WTC11 (cell line): ENCODE results near the gene ZBTB24. TPM values are rescaled to one million over a fixed set of nuclear protein-coding genes. Genes with fewer than 3 reads are reported as not detected.

Experiments
- ATAC-seq: fragments of 200-7000 bp; cut with Tn5 transposase; 2 replicates; pipeline ENCODE4 v1.10.0; 2021; ENCODE audit warnings: mild to moderate bottlenecking, moderate library complexity
- CTCF ChIA-PET: fragments of 300-600 bp; sonication (Branson Sonifier 250); formaldehyde crosslinking; loops from one replicate; lab custom pipeline; 2021; ENCODE audit warnings: antibody characterized with exemption; lab: Charles Lee
- POLR2A ChIA-PET: fragments of 350-600 bp; sonication (Branson Sonifier 250); formaldehyde crosslinking; loops from one replicate; lab custom pipeline; 2021; ENCODE audit warnings: antibody characterized with exemption; lab: Charles Lee
- DNase-seq: peaks from one replicate; pipeline ENCODE4 v3.0.0; 2021; ENCODE audit warnings: low spot score
- H3K27ac Mint-ChIP-seq: 2 replicates; pipeline ENCODE4 v1.8.0; 2021; ENCODE audit warnings: mixed read lengths
- H3K27me3 Mint-ChIP-seq: 2 replicates; pipeline ENCODE4 v1.8.0; 2021; ENCODE audit warnings: low read depth, mild to moderate bottlenecking, moderate library complexity, mixed read lengths
- H3K36me3 Mint-ChIP-seq: 2 replicates; pipeline ENCODE4 v1.8.0; 2021; ENCODE audit warnings: mixed read lengths
- H3K4me1 Mint-ChIP-seq: 2 replicates; pipeline ENCODE4 v1.8.0; 2022; ENCODE audit warnings: mixed read lengths
- H3K4me3 Mint-ChIP-seq: 2 replicates; pipeline ENCODE4 v1.8.0; 2021; ENCODE audit warnings: mild to moderate bottlenecking, moderate library complexity, mixed read lengths
- H3K9me3 Mint-ChIP-seq: 2 replicates; pipeline ENCODE4 v1.8.0; 2021; ENCODE audit warnings: mixed read lengths
- ETV6 ChIP-seq: sonication (generic); formaldehyde crosslinking; IDR thresholded peaks from 2 replicates; pipeline ENCODE4 v1.8.1; 2022; ENCODE audit warnings: mild to moderate bottlenecking, missing genetic modification reagents
- FOXJ3 ChIP-seq: sonication (generic); formaldehyde crosslinking; IDR thresholded peaks from 2 replicates; pipeline ENCODE4 v1.9.0; 2021; ENCODE audit warnings: missing genetic modification reagents, mild to moderate bottlenecking, borderline replicate concordance
- FOXK1 ChIP-seq: sonication (generic); formaldehyde crosslinking; IDR thresholded peaks from 2 replicates; pipeline ENCODE4 v1.8.0; 2022; ENCODE audit warnings: mild to moderate bottlenecking, moderate library complexity, missing genetic modification reagents
- FOXP1 ChIP-seq: sonication (generic); formaldehyde crosslinking; IDR thresholded peaks from 2 replicates; pipeline ENCODE4 v1.8.0; 2022; ENCODE audit warnings: missing genetic modification reagents, mild to moderate bottlenecking, moderate library complexity, borderline replicate concordance
- GRHL2 ChIP-seq: fragments of 250-450 bp; sonication (Bioruptor Pico); IDR thresholded peaks from 2 replicates; pipeline ENCODE4 v1.8.0; 2022; ENCODE audit warnings: mild to moderate bottlenecking, moderate library complexity; ENCODE audit not compliant: insufficient replicate concordance, severe bottlenecking
- JAZF1 ChIP-seq: fragments of 250-450 bp; sonication (Bioruptor Pico); IDR thresholded peaks from 2 replicates; pipeline ENCODE4 v1.9.0; 2021; ENCODE audit warnings: moderate library complexity, mild to moderate bottlenecking, inconsistent platforms
- JUN ChIP-seq: sonication (generic); formaldehyde crosslinking; IDR thresholded peaks from 2 replicates; pipeline ENCODE4 v1.8.0; 2023; ENCODE audit warnings: mild to moderate bottlenecking, missing genetic modification reagents
- RORB ChIP-seq: fragments of 250-450 bp; sonication (Bioruptor Pico); IDR thresholded peaks from 2 replicates; pipeline ENCODE4 v1.9.0; 2021; ENCODE audit warnings: mild to moderate bottlenecking
- SMAD4 ChIP-seq: sonication (generic); formaldehyde crosslinking; IDR thresholded peaks from 2 replicates; pipeline ENCODE4 v1.8.0; 2022; ENCODE audit warnings: mild to moderate bottlenecking, missing genetic modification reagents
- SOX15 ChIP-seq: fragments of 250-450 bp; sonication (Bioruptor Pico); IDR thresholded peaks from 2 replicates; pipeline ENCODE4 v1.9.0; 2021; ENCODE audit warnings: mild to moderate bottlenecking
- TEAD1 ChIP-seq: sonication (generic); formaldehyde crosslinking; IDR thresholded peaks from 2 replicates; pipeline ENCODE4 v1.8.0; 2022; ENCODE audit warnings: mild to moderate bottlenecking, missing genetic modification reagents
- TP53 ChIP-seq: sonication (generic); formaldehyde crosslinking; IDR thresholded peaks from 2 replicates; pipeline ENCODE4 v1.8.1; 2023; ENCODE audit warnings: mild to moderate bottlenecking, missing genetic modification reagents
- ZNF121 ChIP-seq: sonication (generic); formaldehyde crosslinking; IDR thresholded peaks from 2 replicates; pipeline ENCODE4 v1.8.0; 2023; ENCODE audit warnings: missing genetic modification reagents
- ZNF219 ChIP-seq: sonication (generic); formaldehyde crosslinking; IDR thresholded peaks from 2 replicates; pipeline ENCODE4 v1.8.0; 2023; ENCODE audit warnings: missing genetic modification reagents, mild to moderate bottlenecking, borderline replicate concordance
- ZNF263 ChIP-seq: sonication (generic); formaldehyde crosslinking; IDR thresholded peaks from 2 replicates; pipeline ENCODE4 v1.8.1; 2022; ENCODE audit warnings: low read depth, mild to moderate bottlenecking, moderate library complexity, missing genetic modification reagents
- total RNA-seq: library from RNA; stranded (reverse); gene quantifications from 3 replicates; pipeline ENCODE4 v1.2.3, GENCODE V29; 2021
- TF ChIP-seq, protein P1 (sequence below): sonication (generic); formaldehyde crosslinking; IDR thresholded peaks from 2 replicates; pipeline ENCODE4 v1.8.1; 2023; ENCODE audit warnings: mild to moderate bottlenecking, missing genetic modification reagents
- TF ChIP-seq, protein P2 (sequence below): fragments of 250-450 bp; sonication (Bioruptor Pico); IDR thresholded peaks from 2 replicates; pipeline ENCODE4 v1.9.0; 2021; ENCODE audit warnings: moderate library complexity, mild to moderate bottlenecking, inconsistent platforms, borderline replicate concordance
- TF ChIP-seq, protein P3 (sequence below): sonication (generic); formaldehyde crosslinking; IDR thresholded peaks from 2 replicates; pipeline ENCODE4 v1.8.0; 2022; ENCODE audit warnings: mild to moderate bottlenecking, missing genetic modification reagents
- TF ChIP-seq, protein P4 (sequence below): sonication (generic); formaldehyde crosslinking; IDR thresholded peaks from 2 replicates; pipeline ENCODE4 v1.8.1; 2023; ENCODE audit warnings: mild to moderate bottlenecking, missing genetic modification reagents, borderline replicate concordance
- TF ChIP-seq, protein P5 (sequence below): fragments of 200-600 bp; IDR thresholded peaks from 2 replicates; pipeline ENCODE4 v1.8.0; 2022; ENCODE audit warnings: antibody characterized with exemption

Gene ZBTB24
- total RNA-seq, 1 experiment from 2014 or later, result 14.7 TPM

DNA sequence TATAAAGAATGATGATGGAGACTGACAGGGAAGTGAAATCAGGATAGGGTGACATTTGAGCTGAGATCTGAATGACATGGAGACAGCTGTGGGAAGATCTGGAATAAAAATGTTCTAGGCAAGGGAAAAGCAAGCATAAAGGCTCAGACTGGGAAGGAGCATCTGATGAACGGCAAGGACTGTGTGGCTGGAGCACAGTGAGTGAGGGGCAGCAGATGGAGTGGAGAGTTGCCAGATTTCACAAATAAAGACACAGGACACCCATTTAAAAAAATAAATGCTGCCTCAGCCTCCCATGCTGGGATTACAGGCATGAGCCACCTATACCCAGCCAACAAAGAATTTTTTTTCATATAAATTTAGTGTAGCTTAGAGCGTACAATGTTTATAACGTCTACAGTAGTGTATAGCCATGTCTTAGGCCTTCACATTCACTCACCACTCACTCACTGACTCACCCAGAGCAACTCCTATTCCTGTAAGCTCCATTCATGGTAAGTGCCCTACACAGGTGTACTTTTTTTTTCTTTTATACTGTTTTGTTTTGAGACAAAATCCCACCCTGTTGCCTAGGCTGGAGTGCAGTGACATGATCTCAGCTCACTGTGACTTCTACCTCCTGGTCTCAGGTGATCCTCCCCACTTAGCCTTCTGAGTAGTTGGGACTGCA, 2.4 kb upstream of the ZBTB24 start:
- peaks cover 41% of the 10 kb centered on the region for H3K4me1 Mint-ChIP-seq
- no peak for ATAC-seq
- POLR2A ChIA-PET, result no interaction called here
- H3K36me3 Mint-ChIP-seq, result peaks cover 16% of the 10 kb centered on the region
- DNase-seq, result no peak
- no peaks in the 10 kb centered on the region for H3K9me3 Mint-ChIP-seq
- no peak overlapping the region; the same call in 1 of the 2 replicates for H3K27ac Mint-ChIP-seq
- TF ChIP-seq GRHL2 (CRISPR knock-in tag), result no peak
- no peak for TF ChIP-seq ETV6 (CRISPR knock-in tag)
- TF ChIP-seq RORB, result no peak
- TF ChIP-seq, protein P1, sequence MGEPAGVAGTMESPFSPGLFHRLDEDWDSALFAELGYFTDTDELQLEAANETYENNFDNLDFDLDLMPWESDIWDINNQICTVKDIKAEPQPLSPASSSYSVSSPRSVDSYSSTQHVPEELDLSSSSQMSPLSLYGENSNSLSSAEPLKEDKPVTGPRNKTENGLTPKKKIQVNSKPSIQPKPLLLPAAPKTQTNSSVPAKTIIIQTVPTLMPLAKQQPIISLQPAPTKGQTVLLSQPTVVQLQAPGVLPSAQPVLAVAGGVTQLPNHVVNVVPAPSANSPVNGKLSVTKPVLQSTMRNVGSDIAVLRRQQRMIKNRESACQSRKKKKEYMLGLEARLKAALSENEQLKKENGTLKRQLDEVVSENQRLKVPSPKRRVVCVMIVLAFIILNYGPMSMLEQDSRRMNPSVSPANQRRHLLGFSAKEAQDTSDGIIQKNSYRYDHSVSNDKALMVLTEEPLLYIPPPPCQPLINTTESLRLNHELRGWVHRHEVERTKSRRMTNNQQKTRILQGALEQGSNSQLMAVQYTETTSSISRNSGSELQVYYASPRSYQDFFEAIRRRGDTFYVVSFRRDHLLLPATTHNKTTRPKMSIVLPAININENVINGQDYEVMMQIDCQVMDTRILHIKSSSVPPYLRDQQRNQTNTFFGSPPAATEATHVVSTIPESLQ, result no peak
- TF ChIP-seq FOXJ3 (CRISPR knock-in tag), result no peak
- no peak for TF ChIP-seq TEAD1
- no peak for TF ChIP-seq FOXK1 (CRISPR knock-in tag)
- TF ChIP-seq ZNF263 (CRISPR knock-in tag), result no peak
- TF ChIP-seq, protein P2, sequence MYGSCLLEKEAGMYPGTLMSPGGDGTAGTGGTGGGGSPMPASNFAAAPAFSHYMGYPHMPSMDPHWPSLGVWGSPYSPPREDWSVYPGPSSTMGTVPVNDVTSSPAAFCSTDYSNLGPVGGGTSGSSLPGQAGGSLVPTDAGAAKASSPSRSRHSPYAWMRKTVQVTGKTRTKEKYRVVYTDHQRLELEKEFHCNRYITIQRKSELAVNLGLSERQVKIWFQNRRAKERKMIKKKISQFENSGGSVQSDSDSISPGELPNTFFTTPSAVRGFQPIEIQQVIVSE (CRISPR knock-in tag), result no peak
- TF ChIP-seq, protein P3, sequence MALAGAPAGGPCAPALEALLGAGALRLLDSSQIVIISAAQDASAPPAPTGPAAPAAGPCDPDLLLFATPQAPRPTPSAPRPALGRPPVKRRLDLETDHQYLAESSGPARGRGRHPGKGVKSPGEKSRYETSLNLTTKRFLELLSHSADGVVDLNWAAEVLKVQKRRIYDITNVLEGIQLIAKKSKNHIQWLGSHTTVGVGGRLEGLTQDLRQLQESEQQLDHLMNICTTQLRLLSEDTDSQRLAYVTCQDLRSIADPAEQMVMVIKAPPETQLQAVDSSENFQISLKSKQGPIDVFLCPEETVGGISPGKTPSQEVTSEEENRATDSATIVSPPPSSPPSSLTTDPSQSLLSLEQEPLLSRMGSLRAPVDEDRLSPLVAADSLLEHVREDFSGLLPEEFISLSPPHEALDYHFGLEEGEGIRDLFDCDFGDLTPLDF (CRISPR knock-in tag), result no peak
- no peak for TF ChIP-seq TP53
- no peak for TF ChIP-seq SMAD4 (CRISPR knock-in tag)
- no peak for TF ChIP-seq ZNF121 (CRISPR knock-in tag)
- no peak for TF ChIP-seq FOXP1 (CRISPR knock-in tag)
- no peak for TF ChIP-seq JAZF1 (CRISPR knock-in tag)
- TF ChIP-seq, protein P4, sequence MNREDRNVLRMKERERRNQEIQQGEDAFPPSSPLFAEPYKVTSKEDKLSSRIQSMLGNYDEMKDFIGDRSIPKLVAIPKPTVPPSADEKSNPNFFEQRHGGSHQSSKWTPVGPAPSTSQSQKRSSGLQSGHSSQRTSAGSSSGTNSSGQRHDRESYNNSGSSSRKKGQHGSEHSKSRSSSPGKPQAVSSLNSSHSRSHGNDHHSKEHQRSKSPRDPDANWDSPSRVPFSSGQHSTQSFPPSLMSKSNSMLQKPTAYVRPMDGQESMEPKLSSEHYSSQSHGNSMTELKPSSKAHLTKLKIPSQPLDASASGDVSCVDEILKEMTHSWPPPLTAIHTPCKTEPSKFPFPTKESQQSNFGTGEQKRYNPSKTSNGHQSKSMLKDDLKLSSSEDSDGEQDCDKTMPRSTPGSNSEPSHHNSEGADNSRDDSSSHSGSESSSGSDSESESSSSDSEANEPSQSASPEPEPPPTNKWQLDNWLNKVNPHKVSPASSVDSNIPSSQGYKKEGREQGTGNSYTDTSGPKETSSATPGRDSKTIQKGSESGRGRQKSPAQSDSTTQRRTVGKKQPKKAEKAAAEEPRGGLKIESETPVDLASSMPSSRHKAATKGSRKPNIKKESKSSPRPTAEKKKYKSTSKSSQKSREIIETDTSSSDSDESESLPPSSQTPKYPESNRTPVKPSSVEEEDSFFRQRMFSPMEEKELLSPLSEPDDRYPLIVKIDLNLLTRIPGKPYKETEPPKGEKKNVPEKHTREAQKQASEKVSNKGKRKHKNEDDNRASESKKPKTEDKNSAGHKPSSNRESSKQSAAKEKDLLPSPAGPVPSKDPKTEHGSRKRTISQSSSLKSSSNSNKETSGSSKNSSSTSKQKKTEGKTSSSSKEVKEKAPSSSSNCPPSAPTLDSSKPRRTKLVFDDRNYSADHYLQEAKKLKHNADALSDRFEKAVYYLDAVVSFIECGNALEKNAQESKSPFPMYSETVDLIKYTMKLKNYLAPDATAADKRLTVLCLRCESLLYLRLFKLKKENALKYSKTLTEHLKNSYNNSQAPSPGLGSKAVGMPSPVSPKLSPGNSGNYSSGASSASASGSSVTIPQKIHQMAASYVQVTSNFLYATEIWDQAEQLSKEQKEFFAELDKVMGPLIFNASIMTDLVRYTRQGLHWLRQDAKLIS (CRISPR knock-in tag), result no peak
- no peak for TF ChIP-seq SOX15 (CRISPR knock-in tag)
- TF ChIP-seq ZNF219 (CRISPR knock-in tag), result no peak
- TF ChIP-seq, protein P5, sequence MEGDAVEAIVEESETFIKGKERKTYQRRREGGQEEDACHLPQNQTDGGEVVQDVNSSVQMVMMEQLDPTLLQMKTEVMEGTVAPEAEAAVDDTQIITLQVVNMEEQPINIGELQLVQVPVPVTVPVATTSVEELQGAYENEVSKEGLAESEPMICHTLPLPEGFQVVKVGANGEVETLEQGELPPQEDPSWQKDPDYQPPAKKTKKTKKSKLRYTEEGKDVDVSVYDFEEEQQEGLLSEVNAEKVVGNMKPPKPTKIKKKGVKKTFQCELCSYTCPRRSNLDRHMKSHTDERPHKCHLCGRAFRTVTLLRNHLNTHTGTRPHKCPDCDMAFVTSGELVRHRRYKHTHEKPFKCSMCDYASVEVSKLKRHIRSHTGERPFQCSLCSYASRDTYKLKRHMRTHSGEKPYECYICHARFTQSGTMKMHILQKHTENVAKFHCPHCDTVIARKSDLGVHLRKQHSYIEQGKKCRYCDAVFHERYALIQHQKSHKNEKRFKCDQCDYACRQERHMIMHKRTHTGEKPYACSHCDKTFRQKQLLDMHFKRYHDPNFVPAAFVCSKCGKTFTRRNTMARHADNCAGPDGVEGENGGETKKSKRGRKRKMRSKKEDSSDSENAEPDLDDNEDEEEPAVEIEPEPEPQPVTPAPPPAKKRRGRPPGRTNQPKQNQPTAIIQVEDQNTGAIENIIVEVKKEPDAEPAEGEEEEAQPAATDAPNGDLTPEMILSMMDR, result no peak
- no peak for TF ChIP-seq JUN (CRISPR knock-in tag)
- H3K27me3 Mint-ChIP-seq, result no peaks in the 10 kb centered on the region; the same call in 1 of the 2 replicates
- H3K4me3 Mint-ChIP-seq, result no peak overlapping the region
- CTCF ChIA-PET, result interaction anchor here (3.1 kb wide), 1 partner anchor 44 kb away, joined by 10 read pairs; the partner anchor contains the start of genes PPIL6 and SMPD2
